ENCODE data around the gene BRD2. TPM values are rescaled to one million over a fixed set of nuclear protein-coding genes. Genes with fewer than 3 reads are reported as not detected.

Gene BRD2
- total RNA-seq, 1 donor from 2014 or later = 155 TPM

DNA sequence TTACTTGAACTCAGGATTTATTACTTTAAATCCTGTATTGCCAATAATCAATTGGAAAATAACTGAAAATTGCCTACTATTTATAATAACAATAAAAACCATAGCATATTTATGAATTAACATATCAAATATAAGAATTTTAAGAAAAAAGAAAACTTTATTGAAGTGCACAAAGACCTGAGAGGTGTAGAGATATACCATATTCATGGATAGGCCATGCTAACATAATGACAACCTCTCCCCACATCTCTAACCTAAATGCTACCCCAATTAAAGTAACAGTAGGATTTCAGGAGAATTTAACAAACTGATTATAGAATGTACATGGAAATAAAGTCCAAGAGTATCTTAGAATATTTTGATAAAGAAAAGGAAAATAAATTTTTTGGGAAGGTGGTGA lies 22.4 kb upstream of the BRD2 start:
- no peaks in the 10 kb centered on the region for H3K36me3 ChIP-seq
- no peak overlapping the region for H3K4me3 ChIP-seq
- ATAC-seq (no peak), DNase-seq (no peak)
- intact Hi-C loops (cut with DNase I) = no loop called here
- TF ChIP-seq, protein P1, sequence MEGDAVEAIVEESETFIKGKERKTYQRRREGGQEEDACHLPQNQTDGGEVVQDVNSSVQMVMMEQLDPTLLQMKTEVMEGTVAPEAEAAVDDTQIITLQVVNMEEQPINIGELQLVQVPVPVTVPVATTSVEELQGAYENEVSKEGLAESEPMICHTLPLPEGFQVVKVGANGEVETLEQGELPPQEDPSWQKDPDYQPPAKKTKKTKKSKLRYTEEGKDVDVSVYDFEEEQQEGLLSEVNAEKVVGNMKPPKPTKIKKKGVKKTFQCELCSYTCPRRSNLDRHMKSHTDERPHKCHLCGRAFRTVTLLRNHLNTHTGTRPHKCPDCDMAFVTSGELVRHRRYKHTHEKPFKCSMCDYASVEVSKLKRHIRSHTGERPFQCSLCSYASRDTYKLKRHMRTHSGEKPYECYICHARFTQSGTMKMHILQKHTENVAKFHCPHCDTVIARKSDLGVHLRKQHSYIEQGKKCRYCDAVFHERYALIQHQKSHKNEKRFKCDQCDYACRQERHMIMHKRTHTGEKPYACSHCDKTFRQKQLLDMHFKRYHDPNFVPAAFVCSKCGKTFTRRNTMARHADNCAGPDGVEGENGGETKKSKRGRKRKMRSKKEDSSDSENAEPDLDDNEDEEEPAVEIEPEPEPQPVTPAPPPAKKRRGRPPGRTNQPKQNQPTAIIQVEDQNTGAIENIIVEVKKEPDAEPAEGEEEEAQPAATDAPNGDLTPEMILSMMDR (IDR thresholded peaks at IDR 0.05) = no peak
- peaks cover 28% of the 10 kb centered on the region for H3K4me1 ChIP-seq
- H3K27ac ChIP-seq = no peak overlapping the region
- H3K9me3 ChIP-seq = no peaks in the 10 kb centered on the region
- no peaks in the 10 kb centered on the region for H3K27me3 ChIP-seq

DNA sequence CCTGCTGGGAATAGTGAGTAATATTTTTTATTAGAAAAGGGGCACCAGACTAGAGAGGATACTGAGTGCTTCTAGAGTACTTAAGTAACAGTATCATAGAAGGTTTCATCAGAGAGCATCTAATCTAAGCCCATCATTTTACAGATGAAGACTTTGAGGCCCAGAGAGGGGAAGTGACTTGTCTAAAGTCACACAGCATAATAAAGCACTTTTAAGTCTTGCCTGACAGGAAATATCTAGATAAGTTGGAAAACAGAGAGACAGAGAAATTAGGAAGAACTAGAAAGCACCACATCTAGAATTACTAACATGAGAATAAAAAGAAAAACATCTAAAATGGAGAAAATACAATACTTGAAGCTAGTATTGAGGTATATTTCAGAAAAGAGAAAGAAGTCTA lies 21.5 kb upstream of the BRD2 start:
- intact Hi-C loops (cut with DNase I) = no loop called here
- ATAC-seq = no peak

DNA sequence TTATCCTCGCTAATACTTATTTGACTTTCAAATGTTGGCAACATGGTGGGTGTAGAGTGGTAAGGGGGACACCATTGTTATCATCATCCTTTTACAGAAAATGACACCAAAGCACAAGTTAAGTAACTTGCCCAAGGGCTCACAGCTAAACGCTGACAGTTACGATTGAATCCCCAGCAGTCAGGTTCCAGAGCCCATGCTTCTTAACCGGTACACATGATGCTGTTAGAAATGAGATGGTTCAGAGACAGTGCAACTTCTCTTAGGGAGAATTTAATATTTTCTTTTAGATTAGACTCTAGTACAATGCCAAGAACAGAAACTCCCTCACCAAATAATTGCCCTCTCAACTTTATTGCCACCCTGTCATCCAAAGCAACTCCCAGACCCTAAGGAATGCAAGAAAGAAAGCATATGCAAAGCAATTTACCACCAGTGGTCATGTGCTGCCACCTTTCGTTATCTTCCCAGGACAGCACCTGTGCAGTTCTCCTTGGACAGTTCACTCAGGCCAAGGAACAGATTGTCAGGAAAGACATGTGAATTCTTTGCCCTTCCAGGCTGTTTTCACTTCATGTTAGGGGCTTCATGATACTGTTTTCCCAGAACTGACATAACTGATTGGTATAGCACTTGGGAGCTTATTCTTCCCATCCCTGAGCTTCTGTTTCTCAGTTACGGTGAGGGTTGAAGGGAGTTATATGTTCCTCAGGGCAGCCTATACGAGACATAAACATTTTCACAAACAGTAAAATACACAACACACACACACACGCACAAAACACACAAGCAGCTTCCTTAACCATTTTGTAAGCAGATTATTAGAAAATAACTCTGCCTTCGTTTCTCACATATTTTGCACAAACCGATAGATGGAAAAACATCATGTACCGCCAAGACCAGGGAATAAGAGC lies 20.6 kb upstream of the BRD2 start:
- Histone ChIP-seq H3K27ac (no peak overlapping the region), H3K36me3 (no peaks in the 10 kb centered on the region), H3K4me1 (peaks cover 19% of the 10 kb centered on the region), H3K4me3 (no peak overlapping the region), H3K9me3 (no peaks in the 10 kb centered on the region), H3K27me3 (no peaks in the 10 kb centered on the region)
- intact Hi-C loops (cut with DNase I) = no loop called here
- TF ChIP-seq, protein P1 (IDR thresholded peaks at IDR 0.05) = peak; percentile 56
- ATAC-seq (peak; percentile 59), DNase-seq (no peak)

More for the DNA sequence above, 21.5 kb upstream of the BRD2 start:
- Histone ChIP-seq H3K4me1 (peaks cover 27% of the 10 kb centered on the region), H3K9me3 (no peaks in the 10 kb centered on the region), H3K36me3 (no peaks in the 10 kb centered on the region), H3K4me3 (no peak overlapping the region), H3K27ac (no peak overlapping the region), H3K27me3 (no peaks in the 10 kb centered on the region)
- DNase-seq = no peak
- TF ChIP-seq, protein P1 (IDR thresholded peaks at IDR 0.05) = no peak

DNA sequence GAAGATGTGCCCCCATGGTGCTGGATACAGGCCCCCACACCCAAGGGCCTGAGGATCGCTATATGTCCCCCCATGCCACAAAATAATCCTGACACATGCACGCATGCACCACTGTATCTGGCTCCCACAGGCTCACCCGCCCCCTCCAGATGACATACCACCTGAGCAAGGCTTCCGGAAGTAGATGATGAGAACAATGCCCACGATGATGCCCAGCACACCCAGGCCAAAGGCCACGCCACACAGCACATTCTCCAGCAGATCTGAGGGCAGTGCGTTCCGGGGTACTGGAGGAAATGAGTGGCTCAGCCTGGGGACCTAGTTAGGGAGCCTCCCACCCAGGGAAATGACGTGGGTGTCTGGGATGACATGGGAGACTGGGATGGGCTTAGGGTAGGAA lies 19.3 kb upstream of the BRD2 start:
- DNase-seq = no peak
- Histone ChIP-seq H3K27ac (no peak overlapping the region), H3K4me3 (no peak overlapping the region), H3K9me3 (no peaks in the 10 kb centered on the region), H3K4me1 (peaks cover 11% of the 10 kb centered on the region), H3K27me3 (no peaks in the 10 kb centered on the region), H3K36me3 (no peaks in the 10 kb centered on the region)
- TF ChIP-seq, protein P1 (IDR thresholded peaks at IDR 0.05) = no peak
- intact Hi-C loops (cut with DNase I) = no loop called here
- ATAC-seq = no peak

DNA sequence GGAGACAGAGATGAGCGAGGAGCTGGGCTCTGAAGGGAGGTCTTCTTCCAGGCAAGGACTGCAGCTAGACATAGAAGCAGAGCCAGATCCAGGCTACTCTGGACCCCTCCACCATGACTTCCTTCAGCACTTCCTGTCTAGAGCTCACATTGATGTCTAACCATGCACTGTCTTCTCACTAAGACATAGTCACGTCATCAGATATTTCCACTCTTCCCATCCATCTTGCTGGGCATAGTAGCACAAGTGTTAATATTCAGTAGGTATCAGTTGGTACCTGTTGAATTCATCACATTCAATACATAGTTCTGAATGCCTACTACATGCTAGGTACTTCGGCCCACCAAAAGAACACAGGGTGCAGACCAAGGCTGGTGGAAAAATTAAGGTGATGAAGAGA lies 18.4 kb upstream of the BRD2 start:
- Histone ChIP-seq H3K36me3 (no peaks in the 10 kb centered on the region), H3K27ac (no peak overlapping the region), H3K4me3 (no peak overlapping the region), H3K27me3 (no peaks in the 10 kb centered on the region), H3K9me3 (no peaks in the 10 kb centered on the region), H3K4me1 (peaks cover 9% of the 10 kb centered on the region)
- DNase-seq = no peak
- intact Hi-C loops (cut with DNase I) = no loop called here
- ATAC-seq = no peak
- TF ChIP-seq, protein P1 (IDR thresholded peaks at IDR 0.05) = no peak
